ENCODE measurements around the gene CCDC57. TPM values are rescaled to one million over a fixed set of nuclear protein-coding genes. Genes with fewer than 3 reads are reported as not detected.
"Not testable (repeated sequence)": the region's sequence is repeated elsewhere in the genome, so short reads cannot be mapped to it uniquely, and the experiment has no call there.

The CCDC57 gene
- total RNA-seq, 2 experiments from 2014 or later: 49.8 to 54.9 TPM

GRCh38 chr17:82178499-82179261 lies 34.0 kb downstream of the CCDC57 start:
- ChIA-PET CTCF (no interaction called here), POLR2A (no interaction called here)
- Mint-ChIP-seq H3K9me3 (no peaks in the 10 kb centered on the region), H3K36me3 (ENCODE audit: low read depth) (peaks cover 5% of the 10 kb centered on the region), H3K4me3 (no peak overlapping the region), H3K27me3 (no peaks in the 10 kb centered on the region), H3K4me1 (no peaks in the 10 kb centered on the region), H3K27ac (no peak overlapping the region)
- DNase-seq: no peak

GRCh38 chr17:82177761-82178498 lies 34.7 kb downstream of the CCDC57 start:
- no peaks in the 10 kb centered on the region for H3K27me3 Mint-ChIP-seq
- POLR2A ChIA-PET: no interaction called here
- CTCF ChIA-PET: interaction anchor here (0.9 kb wide), 1 partner anchor 21 kb away, joined by 4 read pairs; no protein-coding TSS in a partner anchor
- peaks cover 3% of the 10 kb centered on the region for H3K36me3 Mint-ChIP-seq (ENCODE audit: low read depth)
- no peak overlapping the region for H3K4me3 Mint-ChIP-seq
- DNase-seq: no peak
- H3K9me3 Mint-ChIP-seq: no peaks in the 10 kb centered on the region
- H3K4me1 Mint-ChIP-seq: no peaks in the 10 kb centered on the region
- H3K27ac Mint-ChIP-seq: no peak overlapping the region

DNA sequence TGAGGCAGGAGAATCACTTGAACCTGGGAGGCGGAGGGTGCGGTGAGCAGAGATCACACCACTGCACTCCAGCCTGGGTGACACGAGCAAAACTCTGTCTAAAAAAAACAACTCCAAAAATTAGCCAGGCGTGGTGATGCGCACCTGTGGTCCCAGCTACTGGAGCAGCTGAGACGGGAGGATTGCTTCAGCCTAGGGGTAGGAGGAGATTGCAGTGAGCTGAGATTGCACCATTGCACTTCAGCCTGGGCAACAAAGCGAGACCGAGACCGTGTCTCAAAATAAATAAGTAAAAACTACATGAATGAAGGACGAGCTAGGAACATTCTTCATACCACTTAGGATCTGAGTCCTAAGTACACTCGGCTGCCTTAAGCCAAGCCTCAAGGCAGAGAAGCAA lies 35.4 kb downstream of the CCDC57 start:
- POLR2A ChIA-PET: no interaction called here
- H3K27me3 Mint-ChIP-seq: no peaks in the 10 kb centered on the region
- no peak overlapping the region for H3K4me3 Mint-ChIP-seq
- H3K4me1 Mint-ChIP-seq: no peaks in the 10 kb centered on the region
- DNase-seq: no peak
- no peaks in the 10 kb centered on the region for H3K9me3 Mint-ChIP-seq
- CTCF ChIA-PET: interaction anchor here (0.9 kb wide), 1 partner anchor 21 kb away, joined by 4 read pairs; no protein-coding TSS in a partner anchor
- no peak overlapping the region for H3K27ac Mint-ChIP-seq
- peaks cover 3% of the 10 kb centered on the region for H3K36me3 Mint-ChIP-seq (ENCODE audit: low read depth)

GRCh38 chr17:82175951-82176350 lies 36.7 kb downstream of the CCDC57 start:
- Mint-ChIP-seq H3K4me3 (no peak overlapping the region), H3K36me3 (ENCODE audit: low read depth) (no peaks in the 10 kb centered on the region), H3K9me3 (no peaks in the 10 kb centered on the region), H3K4me1 (no peaks in the 10 kb centered on the region), H3K27me3 (no peaks in the 10 kb centered on the region), H3K27ac (no peak overlapping the region)
- CTCF ChIA-PET: no interaction called here
- DNase-seq: no peak
- POLR2A ChIA-PET: no interaction called here

GRCh38 chr17:82175201-82175600 lies 37.4 kb downstream of the CCDC57 start:
- H3K27ac Mint-ChIP-seq: no peak overlapping the region
- H3K27me3 Mint-ChIP-seq: no peaks in the 10 kb centered on the region
- POLR2A ChIA-PET: no interaction called here
- no peaks in the 10 kb centered on the region for H3K4me1 Mint-ChIP-seq
- H3K9me3 Mint-ChIP-seq: no peaks in the 10 kb centered on the region
- no peak overlapping the region for H3K4me3 Mint-ChIP-seq
- CTCF ChIA-PET: no interaction called here
- no peak for DNase-seq
- peaks cover 2% of the 10 kb centered on the region for H3K36me3 Mint-ChIP-seq (ENCODE audit: low read depth)

DNA sequence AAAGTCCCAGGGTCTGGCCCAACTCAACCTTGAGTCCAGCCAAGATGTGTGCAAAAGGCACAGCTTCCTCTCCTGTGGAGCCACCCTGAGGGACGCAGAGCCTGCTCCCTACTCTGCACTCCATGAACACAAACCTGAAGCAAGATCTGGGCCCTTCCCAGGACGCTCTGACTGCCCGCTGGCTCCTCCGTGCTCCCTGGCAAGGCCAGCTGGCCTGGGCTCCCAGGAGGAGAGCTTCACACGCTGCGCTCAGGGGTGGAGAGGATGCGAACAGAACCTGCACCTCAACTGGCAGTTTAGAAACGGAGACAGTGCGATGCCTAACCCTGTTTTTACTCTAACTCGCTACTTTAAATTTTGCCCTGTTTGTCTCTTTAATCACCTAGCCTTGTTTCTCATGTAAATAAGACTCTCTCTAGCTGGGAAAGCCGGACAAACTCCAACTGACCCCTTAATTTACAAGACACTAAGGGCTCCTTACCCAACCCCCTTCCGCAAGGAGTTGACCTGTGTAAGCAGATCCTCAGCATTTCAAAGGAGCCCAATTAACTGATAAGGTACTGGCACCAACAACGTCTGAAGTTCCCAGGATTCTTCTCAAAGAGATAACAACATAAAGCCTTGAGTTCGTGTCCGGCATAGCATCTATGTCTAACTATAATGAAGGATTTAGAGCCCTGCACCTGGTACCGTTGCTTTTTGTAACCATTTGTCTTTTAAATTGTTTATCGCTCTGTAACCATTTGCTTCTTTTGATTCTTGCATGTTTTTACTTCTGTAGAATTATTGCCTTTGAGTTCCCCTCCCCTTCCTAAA lies 38.4 kb downstream of the CCDC57 start:
- DNase-seq; H3K9me3 Mint-ChIP-seq; POLR2A ChIA-PET; H3K4me3 Mint-ChIP-seq; H3K36me3 Mint-ChIP-seq (ENCODE audit: low read depth); H3K27ac Mint-ChIP-seq; H3K27me3 Mint-ChIP-seq; CTCF ChIA-PET; H3K4me1 Mint-ChIP-seq: not testable (repeated sequence)

DNA sequence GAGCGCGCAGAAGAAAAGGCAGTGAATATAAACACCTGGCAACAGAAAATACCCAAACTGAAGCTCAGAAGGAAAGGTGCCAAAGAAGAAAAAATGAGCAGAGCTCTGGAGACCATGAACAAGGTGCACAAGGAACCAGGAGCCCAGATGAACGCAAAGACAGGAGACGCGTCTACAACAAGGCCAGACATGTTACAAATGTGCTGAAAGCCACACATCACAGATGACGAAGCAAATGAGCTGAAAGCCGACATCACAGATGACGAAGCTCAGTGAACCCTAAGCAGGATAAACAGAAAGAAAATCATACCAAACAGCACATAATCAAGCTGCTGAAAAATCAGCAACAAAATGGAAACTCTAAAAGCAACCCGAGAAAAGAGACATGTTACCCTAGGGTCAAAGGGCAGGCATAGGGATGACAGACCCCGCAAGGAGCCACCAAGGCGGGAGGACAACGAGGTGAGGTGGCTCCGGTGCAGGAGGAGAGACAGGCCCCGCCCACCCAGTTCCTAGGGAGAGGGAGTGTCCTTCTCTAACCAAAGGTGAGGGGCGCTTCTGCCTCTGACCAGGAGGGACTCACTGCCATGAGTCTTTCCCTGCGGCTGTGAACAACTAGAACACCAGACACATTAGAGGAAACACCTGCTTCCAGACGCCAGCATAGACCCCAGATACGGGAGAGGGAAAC lies 39.1 kb downstream of the CCDC57 start:
- Mint-ChIP-seq H3K4me3 (no peak overlapping the region), H3K27ac (no peak overlapping the region), H3K4me1 (peaks cover 4% of the 10 kb centered on the region), H3K27me3 (no peaks in the 10 kb centered on the region), H3K36me3 (ENCODE audit: low read depth) (peaks cover 2% of the 10 kb centered on the region), H3K9me3 (no peaks in the 10 kb centered on the region)
- CTCF ChIA-PET: no interaction called here
- POLR2A ChIA-PET: no interaction called here
- no peak for DNase-seq

DNA sequence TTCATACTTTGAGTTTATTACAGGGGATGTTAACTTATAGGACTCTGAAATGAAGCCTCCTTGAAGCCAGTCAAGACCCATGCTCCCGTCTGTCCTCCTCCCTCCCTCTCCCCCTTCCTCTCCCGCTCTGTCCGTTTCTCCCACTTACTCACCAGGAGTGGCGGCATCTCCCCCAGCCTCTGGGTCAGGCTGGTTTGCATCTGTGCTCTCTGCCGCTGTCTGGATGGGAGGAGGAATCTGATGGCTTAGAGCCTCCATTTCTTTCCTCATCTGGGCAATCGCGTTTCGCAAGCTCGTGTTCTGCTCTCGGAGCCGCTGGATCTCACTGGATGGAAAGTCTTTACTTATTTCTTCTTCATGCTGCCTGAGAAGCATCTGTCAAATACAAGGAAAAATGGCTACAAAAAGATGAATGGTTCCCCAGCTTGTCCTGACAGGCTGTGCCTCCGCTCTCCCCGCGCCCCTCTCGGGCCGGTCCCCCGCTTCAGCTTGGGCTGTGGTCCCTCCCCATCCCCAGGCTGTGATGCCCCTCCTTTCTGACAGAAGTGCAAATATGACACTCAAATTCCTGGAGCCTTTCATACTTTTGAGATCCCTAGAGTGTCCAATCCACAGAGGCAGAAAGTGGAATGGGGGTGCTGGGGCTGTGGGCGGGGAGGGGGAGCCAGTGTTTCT lies 40.0 kb downstream of the CCDC57 start:
- Mint-ChIP-seq H3K36me3 (ENCODE audit: low read depth) (peaks cover 5% of the 10 kb centered on the region), H3K27me3 (no peaks in the 10 kb centered on the region), H3K9me3 (no peaks in the 10 kb centered on the region), H3K27ac (no peak overlapping the region), H3K4me3 (no peak overlapping the region), H3K4me1 (peaks cover 4% of the 10 kb centered on the region)
- ChIA-PET POLR2A (no interaction called here), CTCF (interaction anchor here (0.6 kb wide), 1 partner anchor 39 kb away, joined by 6 read pairs; no protein-coding TSS in a partner anchor)
- DNase-seq: no peak

- DNase-seq: no peak
- Mint-ChIP-seq H3K4me1 (peaks cover 4% of the 10 kb centered on the region), H3K4me3 (no peak overlapping the region), H3K36me3 (ENCODE audit: low read depth) (peaks cover 8% of the 10 kb centered on the region), H3K27me3 (no peaks in the 10 kb centered on the region), H3K9me3 (no peaks in the 10 kb centered on the region), H3K27ac (no peak overlapping the region)
- CTCF ChIA-PET: no interaction called here
- POLR2A ChIA-PET: no interaction called here
These were observed 40.8 kb downstream of the CCDC57 start for GRCh38 chr17:82171750-82172375.

GRCh38 chr17:82170412-82170961 lies 42.2 kb downstream of the CCDC57 start:
- Mint-ChIP-seq H3K36me3 (ENCODE audit: low read depth) (peaks cover 8% of the 10 kb centered on the region), H3K4me3 (no peak overlapping the region)

DNA sequence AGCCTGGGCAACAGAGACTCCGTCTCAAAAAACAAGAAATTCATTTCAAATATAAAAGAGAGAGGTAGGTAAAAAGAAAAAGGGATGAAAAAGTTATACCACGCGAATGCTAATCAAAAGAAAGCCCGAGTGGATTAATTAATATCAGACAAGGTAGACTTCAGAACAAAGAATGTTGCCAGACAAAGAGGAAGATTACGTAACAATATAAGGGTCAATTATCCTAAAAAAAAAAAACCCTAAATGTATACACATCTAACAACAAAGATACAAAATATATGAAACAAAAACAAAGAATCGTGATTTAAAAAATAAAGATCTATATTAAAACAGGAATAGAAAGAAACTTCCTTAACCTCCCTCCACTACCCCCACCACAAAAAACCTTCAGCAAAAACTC lies 44.1 kb downstream of the CCDC57 start:
- DNase-seq: no peak
- no peaks in the 10 kb centered on the region for H3K9me3 Mint-ChIP-seq
- CTCF ChIA-PET: no interaction called here
- POLR2A ChIA-PET: no interaction called here
- no peak overlapping the region for H3K4me3 Mint-ChIP-seq
- no peak overlapping the region for H3K27ac Mint-ChIP-seq
- no peaks in the 10 kb centered on the region for H3K27me3 Mint-ChIP-seq
- H3K36me3 Mint-ChIP-seq (ENCODE audit: low read depth): peaks cover 8% of the 10 kb centered on the region
- H3K4me1 Mint-ChIP-seq: peaks cover 4% of the 10 kb centered on the region

More at GRCh38 chr17:82170412-82170961, 42.2 kb downstream of the CCDC57 start:
- no peak for DNase-seq
- H3K4me1 Mint-ChIP-seq: peaks cover 4% of the 10 kb centered on the region
- H3K27ac Mint-ChIP-seq: no peak overlapping the region
- POLR2A ChIA-PET: no interaction called here
- no peaks in the 10 kb centered on the region for H3K9me3 Mint-ChIP-seq
- CTCF ChIA-PET: no interaction called here
- no peaks in the 10 kb centered on the region for H3K27me3 Mint-ChIP-seq

GRCh38 chr17:82167028-82167427 lies 45.6 kb downstream of the CCDC57 start:
- Mint-ChIP-seq H3K27ac (no peak overlapping the region), H3K4me1 (peaks cover 4% of the 10 kb centered on the region), H3K36me3 (ENCODE audit: low read depth) (peaks cover 12% of the 10 kb centered on the region), H3K9me3 (no peaks in the 10 kb centered on the region), H3K27me3 (no peaks in the 10 kb centered on the region), H3K4me3 (no peak overlapping the region)
- CTCF ChIA-PET: no interaction called here
- POLR2A ChIA-PET: interaction anchor here (1.2 kb wide), 1 partner anchor 130 kb away, joined by 3 read pairs; no protein-coding TSS in a partner anchor
- DNase-seq: no peak

Measured in activated CD4-positive, alpha-beta memory T cell treated with anti-CD3 and anti-CD28 coated beads, Interleukin-2, amount 10 ng/mL, durations not matched to agents 7 days and 5 days (primary cell).